GM18498 (cell line): ENCODE measurements around the gene HDLBP.
"Not testable (repeated sequence)": the region's sequence is repeated elsewhere in the genome, so short reads cannot be mapped to it uniquely, and the experiment has no call there.

Experiments
- ATAC-seq: cut with Tn5 transposase; IDR thresholded peaks from one replicate; pipeline ENCODE4 v1.9.1; 2021; ENCODE audit warnings: mild to moderate bottlenecking, moderate library complexity; ENCODE audit not compliant: unreplicated experiment

Gene HDLBP

GRCh38 chr2:241339839-241340630, 24.6 kb upstream of the HDLBP start:
- no peak for ATAC-seq

- ATAC-seq = no peak
These were observed 19.3 kb upstream of the HDLBP start for GRCh38 chr2:241334813-241335212.

- ATAC-seq = no peak
These were observed 15.1 kb upstream of the HDLBP start for GRCh38 chr2:241330616-241330981.

- ATAC-seq = no peak
These were observed 14.5 kb upstream of the HDLBP start for GRCh38 chr2:241329669-241330615.

GRCh38 chr2:241325257-241325656, 9.8 kb upstream of the HDLBP start:
- no peak for ATAC-seq

- no peak for ATAC-seq
These were observed 9.3 kb upstream of the HDLBP start for GRCh38 chr2:241324775-241325174.

GRCh38 chr2:241323778-241324177, 8.3 kb upstream of the HDLBP start:
- no peak for ATAC-seq

- ATAC-seq = no peak
These were observed 6.4 kb upstream of the HDLBP start for GRCh38 chr2:241321886-241322285.

- ATAC-seq = no peak
These were observed 5.6 kb upstream of the HDLBP start for GRCh38 chr2:241321033-241321432.

GRCh38 chr2:241320394-241320793, 4.9 kb upstream of the HDLBP start:
- ATAC-seq = no peak

- not testable (repeated sequence) for ATAC-seq
These were observed 3.4 kb upstream of the HDLBP start for GRCh38 chr2:241318830-241319229.

GRCh38 chr2:241317391-241317790, 1.9 kb upstream of the HDLBP start:
- ATAC-seq = no peak

- no peak for ATAC-seq
These were observed 1.4 kb upstream of the HDLBP start for GRCh38 chr2:241316825-241317224.

- peak; percentile 48 for ATAC-seq
These were observed 583 bp upstream of the HDLBP start, which contains the start of gene SEPTIN2 for GRCh38 chr2:241315879-241316631. Gene SEPTIN2 (plus strand): TSS chr2:241315925. CDS start chr2:241324233, 8,308 bp downstream.

- no peak for ATAC-seq
These were observed 1.0 kb downstream of the HDLBP start for GRCh38 chr2:241314226-241315092.

GRCh38 chr2:241313543-241314095, 1.9 kb downstream of the HDLBP start:
- no peak for ATAC-seq

- ATAC-seq = no peak
These were observed 3.4 kb downstream of the HDLBP start for GRCh38 chr2:241312082-241312481.

GRCh38 chr2:241310917-241311566, 4.4 kb downstream of the HDLBP start:
- no peak for ATAC-seq

- ATAC-seq = peak; percentile 50
These were observed 5.8 kb downstream of the HDLBP start for GRCh38 chr2:241309684-241310117.
